IPS DF 4.7 (cell line): ENCODE measurements around the gene MED16.
"Not testable (repeated sequence)": the region's sequence is repeated elsewhere in the genome, so short reads cannot be mapped to it uniquely, and the experiment has no call there.

Experiments used
- DNase-seq: peaks from one replicate; pipeline ENCODE4 v3.0.0-alpha.2; 2013; ENCODE audit warnings: low spot score; ENCODE audit errors: extremely low read depth

The MED16 gene

GRCh38 chr19:911197-912033 lies 18.4 kb upstream of the MED16 start:
- no peak for DNase-seq

- no peak for DNase-seq
These were observed 14.3 kb upstream of the MED16 start for GRCh38 chr19:907183-907853.

- no peak for DNase-seq
These were observed 13.5 kb upstream of the MED16 start for GRCh38 chr19:906480-906879.

GRCh38 chr19:904545-904944 lies 11.6 kb upstream of the MED16 start:
- no peak for DNase-seq

GRCh38 chr19:903266-903797 lies 10.3 kb upstream of the MED16 start:
- DNase-seq: no peak

- no peak for DNase-seq
These were observed 9.6 kb upstream of the MED16 start for GRCh38 chr19:902446-903226.

- DNase-seq: no peak
These were observed 9.0 kb upstream of the MED16 start for GRCh38 chr19:902093-902370.

GRCh38 chr19:901216-902092 lies 8.5 kb upstream of the MED16 start:
- DNase-seq: no peak

GRCh38 chr19:900302-901111 lies 7.5 kb upstream of the MED16 start:
- DNase-seq: no peak

- no peak for DNase-seq
These were observed 7.0 kb upstream of the MED16 start for GRCh38 chr19:900043-900301.

- DNase-seq: no peak
These were observed 6.5 kb upstream of the MED16 start for GRCh38 chr19:899336-900042.

- no peak for DNase-seq
These were observed 5.7 kb upstream of the MED16 start for GRCh38 chr19:898663-899062.

GRCh38 chr19:897442-898039 lies 4.6 kb upstream of the MED16 start:
- no peak for DNase-seq

GRCh38 chr19:896999-897398 lies 4.0 kb upstream of the MED16 start:
- no peak for DNase-seq

GRCh38 chr19:896434-896833 lies 3.4 kb upstream of the MED16 start:
- no peak for DNase-seq

GRCh38 chr19:892243-892893 lies 619 bp downstream of the MED16 start:
- DNase-seq: no peak

- DNase-seq: not testable (repeated sequence)
These were observed 1.4 kb downstream of the MED16 start for GRCh38 chr19:891421-892200.

- no peak for DNase-seq
These were observed 2.2 kb downstream of the MED16 start for GRCh38 chr19:890831-891230.
